Vagina (tissue), 2 donors: Measurements from ENCODE around the gene ZNRF2. TPM values are rescaled to one million over a fixed set of nuclear protein-coding genes. Genes with fewer than 3 reads are reported as not detected.

Experiments
- DNase-seq, 2 donors: peaks; one replicate each; pipeline ENCODE4 v3.0.0-alpha.2; 2017; ENCODE audit errors: extremely low spot score in 2 of 2
- H3K27ac ChIP-seq: fragments of 200-600 bp; sonication (generic); one replicate; pipeline ENCODE4 v1.5.1; 2019
- H3K27me3 ChIP-seq: fragments of 200-600 bp; sonication (generic); one replicate; pipeline ENCODE4 v1.5.1; 2019
- H3K36me3 ChIP-seq, 2 donors: fragments of 200-600 bp; sonication (generic); one replicate each; pipeline ENCODE4 v1.5.1; 2017 to 2019
- H3K4me1 ChIP-seq: fragments of 200-600 bp; sonication (generic); one replicate; pipeline ENCODE4 v1.5.1; 2019
- H3K4me3 ChIP-seq, 2 donors: fragments of 200-600 bp; sonication (generic); 1 replicate in 1 of 2; 2 replicates in 1 of 2; pipeline ENCODE4 v1.5.1; 2016 to 2019
- H3K9me3 ChIP-seq: fragments of 200-600 bp; sonication (generic); one replicate; pipeline ENCODE4 v1.5.1; 2019
- POLR2A ChIP-seq, 2 donors: fragments of 450-650 bp; IDR thresholded peaks; one replicate each; pipeline ENCODE4 v1.6.1; 2017; ENCODE audit warnings: antibody characterized with exemption in 2 of 2, mild to moderate bottlenecking in 2 of 2, moderate library complexity in 2 of 2
- POLR2AphosphoS5 ChIP-seq, 2 donors: sonication (generic); formaldehyde crosslinking; IDR thresholded peaks; one replicate each; pipeline ENCODE4 v1.9.0; 2017; ENCODE audit warnings: antibody characterized with exemption in 2 of 2, mild to moderate bottlenecking in 2 of 2, low read depth in 1 of 2; ENCODE audit not compliant: insufficient read depth in 1 of 2
- intact Hi-C: fragments of 100-400 bp; cut with DNase I; formaldehyde crosslinking; loops from one replicate; pipeline ENCODE4 v1.15.1; 2023
- total RNA-seq: library from RNA; depleted of rRNA; stranded (reverse); fragments of >200 nt; gene quantifications from one replicate; pipeline ENCODE4 v1.2.3, GENCODE V29; 2016
- TF ChIP-seq, protein P1 (sequence below), 3 experiments: fragments of 450-650 bp in 2 of 3; fragments of 200-600 bp in 1 of 3; sonication (generic) in 1 of 3; IDR thresholded peaks; one replicate each; pipeline ENCODE4 v1.5.1; 2017 to 2019; ENCODE audit warnings: antibody characterized with exemption in 3 of 3, mild to moderate bottlenecking in 2 of 3, moderate library complexity in 2 of 3

ZNRF2 gene
- total RNA-seq, 1 donor from 2014 or later: 21.9 TPM

DNA sequence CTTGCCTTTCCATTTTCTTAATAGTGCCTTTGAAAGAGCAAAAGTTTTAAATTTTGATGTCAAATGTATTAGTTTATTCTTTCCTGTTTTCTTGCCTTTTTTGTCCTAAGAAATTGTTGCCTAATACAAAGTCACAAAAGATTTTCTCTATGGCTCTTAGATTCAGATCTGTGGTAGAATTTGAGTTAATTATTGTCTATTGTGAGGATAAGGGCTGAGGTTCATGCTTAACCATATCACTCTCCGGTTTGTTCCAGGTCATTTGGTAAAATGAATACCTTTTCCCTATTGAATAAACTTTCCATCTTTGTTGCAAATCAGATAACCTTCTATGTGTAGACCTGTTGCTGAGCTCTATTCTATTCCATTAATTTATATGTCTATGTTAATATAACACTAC, 98.2 kb downstream of the ZNRF2 start:
- Histone ChIP-seq H3K4me3 (no peak overlapping the region), H3K9me3 (no peaks in the 10 kb centered on the region), H3K36me3 (no peaks in the 10 kb centered on the region), H3K4me1 (no peaks in the 10 kb centered on the region), H3K27me3 (no peaks in the 10 kb centered on the region), H3K27ac (no peak overlapping the region)
- DNase-seq: no peak
- intact Hi-C loops: no loop called here
- TF ChIP-seq POLR2A (IDR thresholded peaks at IDR 0.05) (no peak), POLR2AphosphoS5 (IDR thresholded peaks at IDR 0.05; ENCODE audit: insufficient read depth in 1 of 2, low read depth in 1 of 2) (no peak)
- TF ChIP-seq, protein P1, sequence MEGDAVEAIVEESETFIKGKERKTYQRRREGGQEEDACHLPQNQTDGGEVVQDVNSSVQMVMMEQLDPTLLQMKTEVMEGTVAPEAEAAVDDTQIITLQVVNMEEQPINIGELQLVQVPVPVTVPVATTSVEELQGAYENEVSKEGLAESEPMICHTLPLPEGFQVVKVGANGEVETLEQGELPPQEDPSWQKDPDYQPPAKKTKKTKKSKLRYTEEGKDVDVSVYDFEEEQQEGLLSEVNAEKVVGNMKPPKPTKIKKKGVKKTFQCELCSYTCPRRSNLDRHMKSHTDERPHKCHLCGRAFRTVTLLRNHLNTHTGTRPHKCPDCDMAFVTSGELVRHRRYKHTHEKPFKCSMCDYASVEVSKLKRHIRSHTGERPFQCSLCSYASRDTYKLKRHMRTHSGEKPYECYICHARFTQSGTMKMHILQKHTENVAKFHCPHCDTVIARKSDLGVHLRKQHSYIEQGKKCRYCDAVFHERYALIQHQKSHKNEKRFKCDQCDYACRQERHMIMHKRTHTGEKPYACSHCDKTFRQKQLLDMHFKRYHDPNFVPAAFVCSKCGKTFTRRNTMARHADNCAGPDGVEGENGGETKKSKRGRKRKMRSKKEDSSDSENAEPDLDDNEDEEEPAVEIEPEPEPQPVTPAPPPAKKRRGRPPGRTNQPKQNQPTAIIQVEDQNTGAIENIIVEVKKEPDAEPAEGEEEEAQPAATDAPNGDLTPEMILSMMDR (IDR thresholded peaks at IDR 0.05): no peak

DNA sequence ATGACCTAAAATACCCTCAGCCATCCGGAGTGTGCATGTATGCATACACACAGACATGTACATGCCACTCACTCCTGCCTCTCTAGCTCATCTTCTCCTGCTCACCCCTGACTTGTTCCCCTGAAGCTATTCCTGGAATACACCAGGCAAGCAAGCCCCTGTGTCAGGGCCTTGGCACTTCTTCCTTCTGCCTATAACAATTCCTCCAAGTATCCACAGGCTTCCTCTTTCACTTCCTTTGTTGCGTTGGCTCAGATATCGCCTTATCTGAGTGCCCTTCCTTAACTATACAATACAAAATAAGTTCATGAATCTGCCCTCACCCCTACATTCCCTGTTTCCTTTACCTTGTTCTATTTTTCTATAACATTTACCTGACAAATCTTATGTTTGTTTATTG, 105.4 kb downstream of the ZNRF2 start:
- intact Hi-C loops: no loop called here
- no peak overlapping the region for H3K27ac ChIP-seq
- H3K36me3 ChIP-seq: no peaks in the 10 kb centered on the region
- TF ChIP-seq, protein P1 (IDR thresholded peaks at IDR 0.05): no peak
- no peak for DNase-seq
- no peaks in the 10 kb centered on the region for H3K4me1 ChIP-seq
- no peaks in the 10 kb centered on the region for H3K9me3 ChIP-seq
- no peaks in the 10 kb centered on the region for H3K27me3 ChIP-seq
- H3K4me3 ChIP-seq: no peak overlapping the region

DNA sequence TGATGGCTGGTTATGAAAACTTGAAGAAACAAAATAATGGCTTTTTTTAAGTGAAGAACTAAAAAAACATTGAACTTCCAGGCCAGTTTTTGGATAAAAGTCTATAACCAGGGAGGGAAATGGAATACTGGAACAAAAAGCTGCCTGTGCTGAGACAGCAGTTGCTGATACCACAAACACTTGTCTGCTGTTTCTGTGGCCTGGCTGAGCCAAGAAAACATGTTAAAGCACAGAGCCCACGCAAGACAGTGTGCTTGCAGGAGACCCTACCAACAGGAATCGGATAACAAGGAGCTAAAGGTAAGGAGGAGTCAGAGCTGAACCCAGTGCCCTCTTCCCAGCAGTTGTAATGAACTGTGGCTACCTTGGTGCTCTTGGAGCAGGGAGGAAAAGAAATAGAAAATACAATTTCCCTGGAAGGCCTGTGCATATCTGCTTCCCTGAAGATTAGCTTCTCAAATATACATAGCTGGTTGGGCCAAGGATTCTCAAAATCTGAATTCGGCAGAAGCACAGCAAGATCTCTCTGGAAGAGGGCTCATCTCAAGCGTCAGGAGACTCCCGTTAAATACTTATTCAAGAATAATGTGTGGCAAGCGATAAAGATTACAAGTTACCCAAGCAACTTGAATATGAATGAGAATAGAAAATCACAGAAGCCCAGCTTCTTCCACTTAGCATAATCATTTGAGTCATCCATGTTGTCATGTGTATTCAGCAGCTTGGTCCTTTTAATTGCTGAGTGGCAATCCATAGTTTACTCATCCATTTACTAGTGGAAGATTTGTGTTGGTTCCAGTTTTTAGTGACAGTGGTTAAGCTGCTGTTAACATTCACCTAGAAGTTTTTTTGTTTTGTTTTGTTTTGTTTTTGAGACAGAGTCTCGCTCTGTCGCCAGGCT, 106.6 kb downstream of the ZNRF2 start:
- intact Hi-C loops: no loop called here
- Histone ChIP-seq H3K27me3 (no peaks in the 10 kb centered on the region), H3K27ac (no peak overlapping the region), H3K9me3 (no peaks in the 10 kb centered on the region), H3K4me3 (no peak overlapping the region), H3K36me3 (no peaks in the 10 kb centered on the region), H3K4me1 (no peaks in the 10 kb centered on the region)
- no peak for TF ChIP-seq POLR2A (IDR thresholded peaks at IDR 0.05)
- TF ChIP-seq, protein P1 (IDR thresholded peaks at IDR 0.05): no peak
- no peak for DNase-seq

DNA sequence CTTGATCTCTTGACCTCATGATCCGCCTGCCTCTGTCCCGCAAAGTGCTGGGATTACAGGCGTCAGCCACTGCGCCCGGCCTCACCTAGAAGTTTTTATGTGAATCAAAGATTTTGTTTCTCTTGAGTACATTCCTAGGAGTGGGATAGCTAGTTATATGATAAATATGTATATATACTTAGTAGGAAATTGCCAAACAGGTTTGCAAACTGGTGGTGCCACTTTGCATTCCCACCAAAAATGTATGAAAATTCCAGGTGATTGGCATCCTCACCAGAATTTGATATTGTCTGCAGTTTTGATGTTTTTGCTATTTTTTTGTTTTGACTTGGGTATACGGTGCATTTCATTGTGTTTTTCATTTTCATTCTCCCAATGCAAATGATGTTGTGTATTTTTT, 107.4 kb downstream of the ZNRF2 start:
- Histone ChIP-seq H3K27ac (no peak overlapping the region), H3K36me3 (no peaks in the 10 kb centered on the region), H3K27me3 (no peaks in the 10 kb centered on the region), H3K9me3 (no peaks in the 10 kb centered on the region), H3K4me3 (no peak overlapping the region), H3K4me1 (no peaks in the 10 kb centered on the region)
- TF ChIP-seq, protein P1 (IDR thresholded peaks at IDR 0.05): no peak
- intact Hi-C loops: no loop called here
- no peak for DNase-seq

DNA sequence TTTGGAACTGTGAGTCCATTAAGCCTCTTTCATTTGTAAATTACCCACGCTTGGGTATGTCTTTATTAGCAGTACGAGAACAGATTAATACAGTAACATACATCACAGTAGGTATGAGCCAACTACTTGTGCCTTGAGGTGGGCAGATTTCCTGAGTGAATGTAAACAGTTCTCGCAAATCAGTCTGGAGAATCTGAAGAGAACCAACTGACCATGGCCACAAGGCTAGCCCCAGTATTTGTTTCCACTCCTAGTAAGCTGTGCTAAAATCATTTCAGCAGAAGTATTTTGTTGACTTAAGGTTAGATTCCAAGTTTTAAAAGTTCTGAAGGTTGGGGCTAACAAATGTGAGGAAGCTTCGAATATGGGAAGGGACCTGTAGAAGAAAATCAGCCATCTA, 111.3 kb downstream of the ZNRF2 start:
- intact Hi-C loops: no loop called here
- no peak overlapping the region for H3K27ac ChIP-seq
- H3K9me3 ChIP-seq: no peaks in the 10 kb centered on the region
- TF ChIP-seq, protein P1 (IDR thresholded peaks at IDR 0.05): no peak
- TF ChIP-seq POLR2AphosphoS5 (IDR thresholded peaks at IDR 0.05; ENCODE audit: insufficient read depth in 1 of 2, low read depth in 1 of 2): no peak
- TF ChIP-seq POLR2A (IDR thresholded peaks at IDR 0.05): no peak
- H3K4me1 ChIP-seq: no peaks in the 10 kb centered on the region
- no peaks in the 10 kb centered on the region for H3K36me3 ChIP-seq
- DNase-seq: no peak
- no peak overlapping the region for H3K4me3 ChIP-seq
- H3K27me3 ChIP-seq: no peaks in the 10 kb centered on the region
